ENCODE measurements around the gene ZFP36L1.
A peak's percentile ranks its signal among the peaks of the same experiment; 100 is the strongest.

ZFP36L1 gene

DNA sequence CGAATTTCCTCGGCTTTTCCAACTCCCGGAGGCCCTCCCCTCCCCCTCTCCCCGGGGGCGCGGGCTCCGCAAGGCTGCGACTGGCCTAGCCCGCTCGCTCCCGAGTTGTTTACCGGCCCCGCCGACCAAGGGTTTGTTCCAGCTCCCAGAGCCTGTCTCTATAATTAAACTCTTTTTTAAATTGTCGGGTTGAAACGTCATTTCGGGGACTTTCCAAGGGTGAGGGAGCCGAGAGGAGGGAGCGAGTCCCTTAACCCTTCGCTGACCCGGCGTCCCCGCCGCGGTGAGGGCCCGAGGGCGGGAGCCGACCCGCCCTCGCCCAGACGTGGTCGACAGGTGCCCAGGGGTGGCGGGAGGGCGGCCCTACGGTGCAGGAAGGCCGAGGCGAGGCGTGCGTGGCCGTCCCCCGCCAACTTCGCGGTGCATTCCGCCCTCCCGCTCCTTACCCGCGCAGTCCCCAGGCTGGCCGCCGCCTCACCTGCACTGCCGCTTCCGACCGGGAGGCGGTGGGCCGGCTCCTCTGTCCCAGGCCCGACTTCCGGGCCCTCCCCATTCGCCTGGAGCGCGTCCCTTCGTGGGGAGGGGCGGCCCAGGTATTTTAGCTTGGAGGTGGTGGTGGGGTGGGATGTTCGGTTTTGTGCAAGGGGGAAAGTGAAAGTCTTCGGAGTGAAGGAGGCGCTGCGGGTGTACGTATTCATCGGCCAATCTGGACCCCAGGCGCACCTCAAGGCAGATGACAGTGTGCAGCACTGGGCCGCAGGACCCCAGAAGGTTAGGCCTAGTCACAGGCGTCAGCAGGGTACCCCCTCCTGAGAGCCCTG lies 2.9 kb upstream of the ZFP36L1 start:
- peak; percentile 86 for DNase-seq (ENCODE audit: low read depth)

DNA sequence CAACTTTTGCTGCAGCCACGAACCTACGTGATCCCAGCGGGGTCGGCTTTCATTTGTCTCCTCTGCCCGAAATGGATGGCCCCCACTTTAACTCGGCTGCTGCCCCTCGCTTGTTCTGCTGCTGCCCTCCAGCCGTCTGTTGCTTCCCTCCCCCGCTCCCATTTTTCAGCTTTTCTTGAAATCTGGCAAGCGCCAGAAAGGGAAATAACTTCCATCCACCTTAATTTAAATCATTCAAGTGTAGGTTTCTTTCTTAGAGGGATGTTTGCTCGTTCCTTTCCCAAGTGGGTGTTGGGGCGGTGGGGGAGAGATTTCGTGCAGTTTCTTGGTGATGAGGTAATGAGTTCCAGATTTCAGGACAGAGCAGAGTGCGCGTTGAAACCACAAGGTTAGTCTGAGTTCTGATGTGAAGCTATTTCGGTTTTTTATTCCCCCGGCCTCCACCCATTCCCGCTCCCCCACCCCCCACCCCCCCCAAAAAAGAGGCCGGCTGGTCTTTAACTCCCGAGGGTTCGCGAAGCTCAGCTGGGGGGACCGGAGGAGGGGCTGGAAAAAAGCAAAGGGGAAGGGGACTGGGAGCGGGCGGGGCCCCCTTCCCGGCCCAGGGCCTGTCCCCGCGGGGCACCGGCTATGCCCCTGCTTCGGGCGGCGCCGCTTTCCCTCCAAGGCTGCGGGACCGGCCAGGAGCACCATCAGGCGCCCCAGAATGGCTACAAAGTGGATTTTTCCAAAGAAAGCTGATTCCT lies 2.2 kb upstream of the ZFP36L1 start:
- DNase-seq (ENCODE audit: low read depth): peak; percentile 94

DNA sequence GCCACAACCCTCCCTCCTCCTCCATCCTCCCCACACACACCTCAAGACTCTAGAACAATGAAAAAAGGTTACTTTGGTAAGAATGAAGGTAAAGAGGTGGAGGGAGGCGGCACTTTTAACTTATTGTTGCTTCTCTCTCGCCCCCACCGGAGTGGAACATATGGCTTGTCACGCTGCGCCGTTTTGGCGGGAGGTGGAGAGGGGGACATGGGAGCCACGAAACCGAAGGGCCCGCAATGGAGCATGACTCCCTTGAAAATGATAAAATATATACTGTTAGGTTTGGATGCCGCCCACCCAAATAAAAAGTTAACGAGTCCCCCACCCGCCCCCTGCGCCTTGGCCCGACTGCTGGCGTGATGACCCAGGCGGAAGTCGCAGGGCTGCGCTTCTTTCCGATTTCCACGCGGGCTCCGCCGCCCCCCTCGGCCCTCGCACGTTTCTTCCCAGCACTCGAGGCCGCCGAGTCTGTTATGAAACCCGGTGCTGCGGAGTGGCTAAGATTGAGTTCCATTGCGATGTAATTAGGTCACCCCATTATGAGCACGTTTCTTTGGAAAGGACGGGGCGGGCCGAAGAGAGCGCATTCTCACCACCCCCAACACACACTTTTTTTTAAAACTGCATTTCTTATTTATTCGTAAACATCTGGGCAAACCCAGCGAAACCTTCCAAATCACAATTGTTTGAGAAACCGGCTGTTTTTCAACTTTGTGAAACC lies 1.4 kb upstream of the ZFP36L1 start:
- peak; percentile 97 for DNase-seq (ENCODE audit: low read depth)

DNA sequence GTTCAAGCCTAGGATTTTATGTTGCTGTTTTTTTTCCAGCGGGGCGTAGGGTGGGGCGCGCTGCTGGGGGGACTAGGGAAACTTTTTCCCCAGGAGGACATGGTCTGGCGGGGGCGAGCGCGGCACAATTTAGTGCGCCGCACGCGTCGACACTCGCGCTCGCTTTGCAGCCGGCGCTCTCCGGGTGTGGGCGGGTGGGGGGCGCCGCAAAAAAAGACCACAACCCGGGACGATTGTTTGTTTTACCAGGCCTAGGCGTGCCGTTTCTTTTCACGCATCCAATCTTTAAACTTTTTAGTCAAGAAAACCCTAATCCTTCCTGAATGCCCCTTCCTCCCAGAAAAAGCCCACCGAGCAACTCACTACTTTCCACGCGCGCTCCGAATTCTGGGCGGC lies 865 bp upstream of the ZFP36L1 start:
- no peak for DNase-seq (ENCODE audit: low read depth)

DNA sequence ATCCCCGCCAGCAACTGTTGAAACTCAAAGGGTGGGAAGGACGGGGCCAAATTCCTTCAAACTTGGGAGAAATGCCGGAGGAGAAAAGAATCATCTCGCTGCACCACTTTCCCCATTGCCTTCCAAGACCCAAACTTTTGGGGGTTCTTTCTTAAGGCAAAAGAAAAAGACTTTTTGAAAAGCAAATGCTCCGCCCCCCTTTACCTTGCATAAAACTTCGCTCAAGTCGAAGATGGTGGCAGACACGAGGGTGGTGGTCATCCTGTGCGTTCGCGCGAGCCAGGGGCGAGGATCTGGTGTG lies 239 bp downstream of the ZFP36L1 start:
- DNase-seq (ENCODE audit: low read depth): no peak

DNA sequence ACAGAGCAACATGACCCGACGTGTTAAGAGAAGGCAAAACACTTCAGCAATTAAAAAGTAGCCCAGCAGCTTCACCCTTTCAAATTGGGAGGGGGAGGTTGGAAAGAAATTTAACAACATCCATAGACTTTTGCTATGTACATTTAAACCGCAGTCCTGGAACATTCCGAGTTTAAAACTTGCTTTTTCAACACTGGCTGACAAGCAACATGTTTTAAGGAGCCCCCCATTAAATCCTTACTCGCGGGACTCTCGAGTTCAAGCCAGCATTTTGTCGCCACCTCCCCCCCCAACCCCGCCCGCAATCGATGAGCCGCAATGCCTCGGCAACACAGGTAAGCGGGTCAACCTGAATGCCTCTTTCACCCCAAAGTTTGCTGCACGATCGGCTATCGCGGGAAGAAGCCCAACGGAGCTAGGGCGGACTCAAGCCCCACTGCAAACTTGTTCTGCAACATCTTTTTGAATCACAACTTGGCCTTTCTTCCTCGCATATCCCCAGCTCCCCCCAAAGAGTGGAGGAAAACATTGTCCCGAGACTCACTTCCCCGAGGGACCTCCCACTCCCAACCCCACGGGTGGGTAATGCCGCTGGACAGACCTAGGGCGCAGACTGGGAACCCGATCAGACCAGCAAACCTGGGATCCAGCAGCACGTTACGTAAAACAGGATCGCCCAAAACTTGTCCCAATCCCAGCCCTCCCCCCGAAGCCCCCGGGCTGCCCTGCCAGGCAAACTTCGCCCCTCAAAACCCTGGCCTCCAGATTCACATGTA lies 777 bp downstream of the ZFP36L1 start:
- DNase-seq (ENCODE audit: low read depth): no peak

DNA sequence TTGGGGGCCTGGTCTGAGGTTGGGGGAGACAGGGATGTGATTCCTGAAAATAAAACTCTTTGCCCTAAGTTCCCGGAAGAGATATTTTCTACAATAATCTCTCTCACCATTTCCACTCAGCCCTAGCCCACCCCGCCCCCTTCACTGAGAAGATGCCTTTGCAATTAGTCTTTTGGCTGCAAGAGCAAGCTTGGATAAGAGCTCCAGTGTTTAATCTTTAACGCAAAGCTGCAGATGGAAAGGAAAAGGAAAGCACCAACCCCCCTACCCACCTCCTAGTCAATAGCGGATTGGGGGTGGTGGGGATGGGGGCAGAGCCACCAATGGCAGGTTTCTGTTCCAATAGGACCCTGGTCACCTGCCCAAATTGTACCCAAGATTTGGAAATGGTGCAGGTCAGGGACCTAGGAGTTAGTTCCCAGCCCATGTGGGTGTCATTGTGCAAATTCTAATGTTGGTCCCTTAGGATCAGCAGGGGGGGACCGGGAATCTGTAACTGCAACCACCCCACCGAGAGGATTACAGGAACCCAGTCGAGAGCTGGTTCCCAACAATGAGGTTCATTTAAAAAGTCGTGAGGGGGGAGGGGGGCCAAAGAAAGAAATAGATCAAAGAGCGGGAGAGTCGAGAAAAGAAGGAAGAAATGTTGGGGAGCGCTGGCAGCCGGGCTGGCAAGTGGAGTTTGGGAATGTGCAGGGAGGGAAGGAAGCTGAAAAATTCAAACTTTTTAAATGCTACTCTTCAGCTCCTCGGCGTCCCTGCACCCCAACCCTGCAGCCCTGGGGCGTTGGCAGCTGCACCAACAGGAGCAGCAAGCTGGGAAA lies 1.6 kb downstream of the ZFP36L1 start:
- DNase-seq (ENCODE audit: low read depth): peak; percentile 54

DNA sequence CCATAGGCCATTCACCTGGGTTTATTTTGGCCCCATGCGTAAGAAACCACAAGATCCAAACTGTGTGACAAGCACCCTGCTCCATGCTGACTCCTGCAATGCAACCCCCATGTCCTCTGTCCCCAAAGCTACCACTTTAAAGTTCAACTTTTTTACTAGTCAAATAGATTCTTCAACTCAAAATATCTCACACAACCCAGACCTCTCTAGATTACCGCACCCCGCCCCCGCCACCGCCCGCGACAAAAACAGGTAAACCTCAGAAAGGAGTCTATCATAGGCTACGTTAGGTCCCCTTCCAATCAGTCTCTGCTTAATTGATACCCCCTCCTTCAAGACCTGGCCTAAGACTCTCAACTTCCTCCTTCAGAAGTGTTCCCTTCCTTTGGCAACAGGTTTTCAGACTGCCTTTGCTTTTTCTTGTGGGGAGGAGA lies 2.2 kb downstream of the ZFP36L1 start:
- DNase-seq (ENCODE audit: low read depth): no peak

DNA sequence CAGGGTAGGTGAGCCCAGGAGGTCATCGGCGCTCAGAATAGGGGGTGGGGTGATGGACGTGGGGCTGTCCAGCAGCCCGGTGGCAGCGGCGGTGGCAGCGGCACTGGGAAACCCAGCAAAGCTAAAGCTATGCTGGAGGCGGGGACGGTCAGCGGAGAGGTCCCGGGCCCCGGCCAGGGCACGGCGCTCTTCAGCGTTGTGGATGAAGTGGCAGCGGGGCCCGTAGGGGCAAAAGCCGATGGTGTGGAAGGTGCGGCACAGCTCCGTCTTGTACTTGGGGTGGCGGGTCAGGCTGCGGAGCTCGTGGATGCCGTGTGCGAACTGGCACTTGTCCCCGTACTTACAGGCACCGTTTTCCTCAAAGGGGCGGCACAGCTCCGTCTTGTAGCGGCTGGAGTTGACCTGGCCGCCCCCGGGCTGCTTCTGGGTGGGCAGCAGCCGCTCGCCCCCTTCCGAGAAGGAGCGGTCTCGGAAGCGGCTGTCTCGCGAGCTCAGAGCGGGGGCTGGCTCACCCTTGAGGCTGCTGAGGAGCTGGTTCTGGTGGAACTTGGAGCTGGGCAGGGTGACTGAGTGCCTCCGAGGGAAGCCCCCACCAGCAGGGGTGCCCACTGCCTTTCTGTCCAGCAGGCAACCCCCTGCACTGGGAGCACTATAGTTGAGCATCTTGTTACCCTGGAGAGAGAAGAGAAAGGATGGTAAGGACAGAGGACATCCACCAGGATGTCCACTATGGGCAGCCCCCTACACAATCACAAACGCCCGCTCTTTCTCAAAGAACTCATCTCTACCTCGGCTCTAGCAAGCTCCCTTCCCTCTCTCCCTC lies 2.8 kb downstream of the ZFP36L1 start:
- DNase-seq (ENCODE audit: low read depth): peak; percentile 46

DNA sequence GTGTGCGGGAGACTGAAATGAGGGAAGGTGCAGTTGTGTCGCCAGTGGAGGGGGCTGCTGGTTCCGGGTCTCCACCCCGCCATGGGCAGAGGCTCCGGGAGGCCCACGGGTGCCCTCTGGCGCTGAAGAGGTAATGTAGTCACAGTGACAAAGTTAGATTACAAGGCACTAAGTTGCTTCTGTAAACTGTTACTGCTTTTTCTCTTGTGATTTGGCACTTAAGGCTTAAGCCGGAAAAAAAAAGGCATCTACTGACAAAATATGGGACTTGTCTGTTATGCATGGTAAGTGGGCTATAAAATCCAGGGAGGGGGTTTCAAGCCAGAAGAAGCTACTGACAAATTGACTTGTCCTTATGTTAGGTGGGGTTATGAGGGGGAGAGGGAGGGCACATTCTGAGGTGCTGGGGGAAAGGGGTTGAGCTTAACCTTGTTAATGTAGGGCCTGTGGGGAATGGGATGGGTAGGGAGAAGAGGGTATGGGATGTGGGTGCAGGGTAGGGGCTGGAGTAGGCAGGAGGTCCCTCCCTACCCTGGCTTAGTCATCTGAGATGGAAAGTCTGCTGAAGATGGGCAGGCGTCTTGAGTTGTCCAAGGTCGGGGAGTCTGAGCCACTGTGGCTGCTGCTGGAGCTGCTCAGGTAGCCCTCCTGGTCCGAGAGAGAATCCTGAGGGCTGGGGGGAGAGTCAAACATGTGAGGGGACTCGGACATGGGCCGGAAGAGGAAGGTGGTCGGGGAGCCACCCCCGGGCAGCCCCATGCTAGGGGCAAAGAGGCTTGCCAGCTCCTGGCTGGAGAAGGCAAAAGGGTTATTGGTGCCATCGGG lies 3.7 kb downstream of the ZFP36L1 start:
- DNase-seq (ENCODE audit: low read depth): peak; percentile 71

DNA sequence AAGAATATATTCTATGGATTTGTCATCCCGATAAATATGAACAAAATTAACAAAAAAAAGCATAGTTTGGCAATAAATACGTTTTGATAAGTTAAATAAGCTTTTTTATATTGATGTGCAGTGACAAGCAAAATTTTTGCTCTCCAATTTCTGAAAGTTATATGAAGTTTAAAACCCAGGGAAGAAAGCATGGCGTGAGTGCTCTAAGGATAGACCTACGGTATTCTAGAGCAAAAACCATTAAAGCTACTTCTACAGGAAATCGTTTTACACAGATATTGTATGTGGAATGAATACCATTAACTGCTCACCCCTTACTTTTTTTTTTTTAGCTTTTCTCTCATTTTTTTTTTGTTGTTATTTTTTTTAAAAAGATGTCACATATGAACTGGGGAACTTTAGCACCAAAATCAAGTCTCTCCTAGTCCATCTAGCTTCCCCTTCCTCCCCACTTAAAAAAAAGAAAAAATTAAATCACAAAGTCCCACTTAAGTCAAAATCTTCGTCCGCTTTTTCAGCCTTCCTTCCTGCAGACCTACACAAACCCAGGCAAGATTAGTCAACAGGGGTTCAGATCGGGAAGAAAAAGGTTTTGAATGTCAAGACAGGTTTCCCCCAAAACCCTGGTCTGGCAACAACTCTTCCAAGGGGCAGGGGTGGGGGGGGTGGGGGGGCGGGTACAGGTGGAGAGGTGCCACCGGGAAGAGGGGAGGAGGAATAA lies 4.4 kb downstream of the ZFP36L1 start:
- DNase-seq (ENCODE audit: low read depth): no peak

DNA sequence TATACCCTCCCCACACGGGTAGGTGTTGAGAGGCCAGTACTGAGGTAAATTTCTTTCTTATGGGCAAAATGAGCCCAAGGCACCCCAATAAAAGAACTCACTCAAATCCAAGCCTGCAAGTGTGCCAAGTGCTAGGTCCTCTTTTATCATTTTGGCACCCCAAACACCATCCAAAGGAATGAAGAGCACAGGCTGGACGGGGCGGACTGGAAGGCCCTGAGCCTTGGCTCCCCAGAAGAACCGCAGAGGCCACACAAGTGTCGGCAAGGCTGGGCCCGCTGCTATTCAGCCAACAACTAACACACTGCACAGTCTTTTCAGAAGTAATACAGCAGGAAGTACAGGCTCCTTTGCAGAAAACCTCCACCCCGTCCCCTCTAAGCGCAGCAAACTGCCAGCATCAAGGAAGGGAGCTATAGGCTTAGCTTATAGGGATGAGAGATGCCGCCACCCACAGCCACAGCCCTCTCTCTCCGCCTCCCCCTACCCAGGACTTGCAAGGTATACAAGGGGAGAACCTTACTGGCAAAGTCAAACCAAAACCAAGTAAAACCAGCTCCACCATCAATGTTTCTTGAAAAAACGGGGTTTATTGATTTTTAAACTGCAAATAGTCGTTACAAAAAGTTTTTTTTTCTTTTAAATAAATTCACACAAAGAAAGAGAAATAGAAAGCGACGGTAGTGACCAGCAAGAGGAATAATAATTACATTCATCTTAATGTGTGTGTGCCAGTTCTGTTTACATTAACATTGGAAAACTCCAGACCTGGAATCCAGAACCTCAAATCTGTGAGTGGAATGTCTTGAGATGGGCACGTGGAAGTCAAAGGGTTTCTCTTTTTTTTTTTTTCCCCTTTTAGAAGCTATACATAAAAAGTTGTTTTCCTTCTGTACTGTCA lies 5.5 kb downstream of the ZFP36L1 start:
- peak; percentile 36 for DNase-seq (ENCODE audit: low read depth)

DNA sequence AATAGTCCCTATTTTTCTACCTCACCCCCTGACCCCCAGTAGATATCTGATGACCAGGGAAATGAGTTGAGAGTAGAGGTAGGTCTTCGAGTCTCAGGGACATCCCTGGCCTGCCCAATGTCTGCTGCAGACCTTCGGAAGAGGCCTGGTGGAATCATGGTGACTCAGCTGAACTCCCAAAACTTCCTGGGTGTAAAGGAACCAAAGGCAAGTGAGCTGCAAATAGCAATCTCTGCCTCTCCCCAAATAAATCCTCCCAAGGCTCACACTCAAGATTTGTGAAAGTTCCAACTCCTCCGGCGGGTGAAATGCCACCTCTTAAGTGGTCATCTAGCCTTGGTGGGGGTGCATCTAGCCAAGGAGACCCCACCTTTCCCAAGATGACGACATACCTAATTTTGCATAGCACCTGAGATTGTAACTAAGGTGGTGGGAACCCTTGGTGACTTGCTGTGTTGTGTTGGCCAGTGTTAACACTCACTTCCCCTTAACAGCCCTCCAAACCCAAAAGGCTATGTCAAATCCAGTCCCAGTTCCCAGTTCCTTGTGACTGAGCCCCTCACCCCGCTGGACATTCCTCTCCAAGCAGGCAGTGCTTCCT lies 6.3 kb downstream of the ZFP36L1 start:
- DNase-seq (ENCODE audit: low read depth): peak; percentile 43

DNA sequence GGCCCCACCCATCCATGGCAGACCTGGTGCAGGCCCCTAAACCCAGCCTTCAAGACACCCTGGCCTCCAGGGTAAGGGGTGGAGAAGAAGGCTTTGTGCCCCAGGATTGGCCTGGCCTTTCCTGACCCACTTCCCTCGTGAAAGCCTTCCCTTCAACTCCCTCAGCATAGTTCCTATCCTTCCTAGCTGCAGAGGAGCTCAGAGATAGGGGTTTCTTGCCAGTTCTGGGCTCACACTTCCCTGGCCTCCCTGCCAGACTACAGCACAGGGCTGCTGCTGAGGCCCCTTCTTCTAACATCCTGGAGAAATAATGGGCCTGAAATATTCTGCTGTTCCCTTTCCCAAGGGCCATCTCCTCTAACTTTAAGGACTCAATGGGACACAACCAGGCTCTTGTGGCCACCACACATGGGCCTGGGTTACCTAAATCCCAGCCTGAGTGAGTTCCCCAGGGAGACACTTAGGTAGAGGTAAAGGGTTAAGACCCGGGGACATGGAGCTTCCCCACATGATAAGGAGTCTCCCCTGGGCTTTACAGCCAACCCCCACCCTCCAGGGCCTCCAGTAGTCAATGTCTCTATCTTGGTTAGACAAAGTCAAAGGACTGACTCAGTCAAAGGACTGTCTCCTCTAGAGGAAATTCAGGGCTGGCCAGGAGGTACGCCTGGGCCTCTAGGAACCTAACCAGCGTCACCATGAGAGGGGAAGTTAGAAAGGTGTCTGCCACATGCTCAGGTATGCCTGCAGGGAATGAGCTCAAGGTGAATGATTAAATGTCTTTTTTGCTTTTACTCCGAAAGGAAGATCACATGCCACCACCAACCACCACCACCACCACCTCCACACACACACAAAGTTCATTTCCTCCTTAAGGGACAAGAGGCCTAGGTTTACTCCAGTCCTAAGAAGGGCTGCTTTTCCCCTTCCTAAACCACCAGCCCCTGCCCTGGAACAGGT lies 7.1 kb downstream of the ZFP36L1 start:
- peak; percentile 68 for DNase-seq (ENCODE audit: low read depth)

DNA sequence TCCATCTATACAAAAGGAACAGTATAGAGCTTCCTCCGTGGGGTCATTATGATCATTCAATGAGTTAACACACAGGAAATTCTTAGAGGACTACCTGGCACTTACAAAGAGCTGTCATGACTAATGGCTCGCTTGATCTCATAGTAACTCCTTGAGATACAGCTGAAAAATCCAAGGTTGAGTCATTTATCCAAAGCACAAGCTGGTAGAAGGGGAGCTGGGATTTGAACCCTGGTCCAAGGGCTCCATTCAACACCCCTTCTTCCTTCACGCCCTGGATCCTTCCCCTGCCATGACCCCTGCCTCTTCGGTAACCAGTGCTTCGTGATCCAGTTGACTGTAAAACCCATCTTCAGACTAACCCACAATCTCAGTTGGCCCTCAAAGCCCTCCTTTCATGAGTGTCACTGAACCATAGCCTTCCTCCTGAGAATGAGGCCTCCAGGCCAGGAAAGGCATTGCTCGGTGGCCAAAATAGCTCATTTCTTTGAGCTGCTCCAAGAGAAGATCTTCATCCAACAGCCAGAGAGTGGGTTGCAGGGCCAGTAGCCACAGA lies 7.8 kb downstream of the ZFP36L1 start:
- peak; percentile 86 for DNase-seq (ENCODE audit: low read depth)
